ENCODE results near the gene DPYSL4.

DNA sequence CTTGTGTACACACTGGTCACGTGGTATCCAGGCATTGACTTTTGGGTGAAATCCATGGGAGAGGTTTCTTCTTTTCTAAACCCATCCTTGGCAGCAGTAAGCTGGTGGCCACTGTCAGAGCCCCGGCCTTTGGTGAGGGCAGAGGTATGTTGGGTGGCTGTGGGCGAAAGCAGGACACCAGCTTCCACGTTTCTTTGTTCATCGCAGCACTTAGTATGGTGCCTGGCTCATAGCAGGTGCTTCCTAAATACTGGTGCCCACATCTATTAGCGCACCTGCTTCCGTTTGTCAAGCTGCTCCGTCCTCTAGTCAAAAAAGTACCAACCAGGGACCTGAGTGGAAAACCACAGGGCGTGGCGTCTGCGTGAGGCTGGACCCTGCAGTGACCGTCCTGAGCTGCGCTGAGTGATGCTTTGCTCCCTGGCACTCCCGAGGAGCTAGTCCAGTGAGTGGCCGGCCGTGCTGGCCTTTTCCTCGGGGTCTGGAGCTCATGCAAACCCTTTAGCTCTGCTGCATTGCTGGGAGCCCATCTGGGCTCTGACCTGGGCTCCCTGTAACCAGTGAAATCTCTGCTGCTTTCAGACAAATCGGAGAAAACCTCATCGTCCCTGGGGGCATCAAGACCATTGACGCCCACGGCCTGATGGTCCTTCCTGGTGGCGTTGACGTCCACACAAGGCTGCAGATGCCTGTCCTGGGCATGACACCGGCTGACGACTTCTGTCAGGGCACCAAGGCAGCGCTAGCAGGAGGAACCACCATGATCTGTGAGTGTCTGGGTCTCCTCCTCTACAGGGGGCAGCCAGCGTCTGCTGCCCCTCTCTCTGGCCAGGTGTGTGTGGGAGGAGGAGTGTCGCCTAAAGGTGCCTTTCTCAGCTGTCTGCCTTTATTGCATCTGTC lies 5.6 kb downstream of the DPYSL4 start:
- TF ChIP-seq YY1 (IDR thresholded peaks at IDR 0.05; ENCODE audit: insufficient read depth, insufficient read length): no peak
- TF ChIP-seq ZNF274 (IDR thresholded peaks at IDR 0.05; ENCODE audit: low read depth, low read length): no peak
